H1 (cell line): ENCODE measurements around the gene MAGI1. TPM values are rescaled to one million over a fixed set of nuclear protein-coding genes. Genes with fewer than 3 reads are reported as not detected.

Experiments
- CTCF ChIA-PET: fragments of 300-600 bp; sonication (Branson Sonifier 250); formaldehyde crosslinking; loops from one replicate; lab custom pipeline; 2021; ENCODE audit not compliant: partially characterized antibody; lab: Charles Lee
- POLR2A ChIA-PET: fragments of 300-600 bp; sonication (Branson Sonifier 250); formaldehyde crosslinking; loops from one replicate; lab custom pipeline; 2021; ENCODE audit warnings: inconsistent platforms; ENCODE audit not compliant: partially characterized antibody; lab: Charles Lee
- DNase-seq, 2 experiments: peaks; one replicate each; pipeline versions ENCODE4 v3.0.0 to v3.0.0-alpha.2; 2010 to 2022; ENCODE audit warnings: low spot score in 2 of 2, low read depth in 1 of 2, mixed read lengths in 1 of 2
- FAIRE-seq: peaks from 2 replicates; lab custom pipeline; 2011; peaks lifted over from hg19 to GRCh38; lab: Jason Lieb, UNC
- H2AFZ ChIP-seq: 2 replicates; pipeline ENCODE4 v1.8.1; 2012; ENCODE audit warnings: low read length, inconsistent platforms
- H2AK5ac ChIP-seq: 2 replicates; pipeline ENCODE4 v1.6.1; 2013; ENCODE audit warnings: low read depth, low read length
- H2BK120ac ChIP-seq: replicated peaks from 2 replicates; pipeline ENCODE3; 2013; ENCODE audit warnings: low read depth, low read length, inconsistent platforms
- H2BK12ac ChIP-seq: 2 replicates; pipeline ENCODE4 v1.6.1; 2013; ENCODE audit warnings: low read depth, low read length
- H2BK15ac ChIP-seq: 2 replicates; pipeline ENCODE4 v1.6.1; 2013; ENCODE audit warnings: low read length
- H2BK20ac ChIP-seq: 2 replicates; pipeline ENCODE4 v1.6.1; 2013; ENCODE audit warnings: low read length
- H2BK5ac ChIP-seq: 2 replicates; pipeline ENCODE4 v1.6.1; 2013; ENCODE audit warnings: low read depth, low read length
- H3K14ac ChIP-seq: 2 replicates; pipeline ENCODE4 v1.6.1; 2013; ENCODE audit warnings: inconsistent platforms; ENCODE audit not compliant: insufficient read length
- H3K18ac ChIP-seq: 2 replicates; pipeline ENCODE4 v1.6.1; 2013; ENCODE audit warnings: low read length; ENCODE audit errors: extremely low read depth
- H3K23ac ChIP-seq: 2 replicates; pipeline ENCODE4 v1.6.1; 2013; ENCODE audit warnings: inconsistent platforms; ENCODE audit not compliant: insufficient read length
- H3K23me2 ChIP-seq: 2 replicates; pipeline ENCODE4 v1.6.1; 2013; ENCODE audit warnings: low read depth, low read length
- H3K27ac ChIP-seq: 2 replicates; pipeline ENCODE4 v1.6.1; 2011; ENCODE audit warnings: low read depth, low read length, inconsistent platforms
- H3K27me3 ChIP-seq, 4 experiments: replicated peaks in 1 of 4; 1 replicate in 1 of 4; 2 replicates in 3 of 4; pipeline versions ENCODE4 v1.6.1 to v1.8.1; 2011 to 2013; ENCODE audit warnings: low read length in 3 of 4, mild to moderate bottlenecking in 3 of 4, inconsistent platforms in 2 of 4, mixed read lengths in 2 of 4, moderate library complexity in 1 of 4; ENCODE audit not compliant: control insufficient read depth in 3 of 4, insufficient read depth in 3 of 4; ENCODE audit errors: extremely low read depth in 1 of 4
- H3K36me3 ChIP-seq, 4 experiments: 2 replicates each; pipeline versions ENCODE4 v1.6.1 to v1.8.1; 2011 to 2013; ENCODE audit warnings: mild to moderate bottlenecking in 4 of 4, low read length in 3 of 4, moderate library complexity in 2 of 4, control low read depth in 1 of 4, inconsistent platforms in 1 of 4; ENCODE audit not compliant: insufficient read depth in 4 of 4, control insufficient read depth in 2 of 4
- H3K4ac ChIP-seq: replicated peaks from 2 replicates; pipeline ENCODE3; 2013; ENCODE audit warnings: low read length, low read depth, mixed read lengths, inconsistent platforms; ENCODE audit not compliant: insufficient read length
- H3K4me1 ChIP-seq, 4 experiments: replicated peaks in 1 of 4; 1 replicate in 1 of 4; 2 replicates in 3 of 4; pipeline versions ENCODE4 v1.6.1 to v1.8.1; 2011 to 2013; ENCODE audit warnings: low read length in 3 of 4, inconsistent platforms in 2 of 4, mixed read lengths in 1 of 4; ENCODE audit not compliant: insufficient read depth in 4 of 4, control insufficient read depth in 3 of 4
- H3K4me2 ChIP-seq, 2 experiments: 2 replicates each; pipeline versions ENCODE4 v1.6.1 to v1.8.1; 2011 to 2013; ENCODE audit warnings: low read depth in 2 of 2, low read length in 2 of 2, control low read depth in 1 of 2, inconsistent platforms in 1 of 2, mild to moderate bottlenecking in 1 of 2; ENCODE audit not compliant: insufficient read depth in 1 of 2
- H3K4me3 ChIP-seq, 4 experiments: fragments of 200-600, 300-600 bp in 1 of 4; sonication (generic), shearing (Covaris generic), sonication (Bioruptor Twin) in 1 of 4; 2 replicates each; pipeline versions ENCODE4 v1.5.1 to v1.8.1; 2011 to 2016; ENCODE audit warnings: low read length in 4 of 4, low read depth in 3 of 4, control low read depth in 2 of 4, inconsistent platforms in 2 of 4, mild to moderate bottlenecking in 2 of 4, mixed read lengths in 1 of 4, moderate library complexity in 1 of 4; ENCODE audit not compliant: insufficient read depth in 2 of 4; ENCODE audit errors: extremely low read depth in 1 of 4
- H3K56ac ChIP-seq: replicated peaks from 2 replicates; pipeline ENCODE3; 2013; ENCODE audit warnings: low read depth, mild to moderate bottlenecking, mixed read lengths, low read length, inconsistent platforms; ENCODE audit not compliant: insufficient read length
- H3K79me1 ChIP-seq: 2 replicates; pipeline ENCODE4 v1.6.1; 2013; ENCODE audit warnings: low read depth, low read length, control low read depth
- H3K79me2 ChIP-seq, 2 experiments: 2 replicates each; pipeline versions ENCODE4 v1.6.1 to v1.8.1; 2012 to 2013; ENCODE audit warnings: low read length in 2 of 2, mild to moderate bottlenecking in 2 of 2, inconsistent platforms in 1 of 2; ENCODE audit not compliant: insufficient read depth in 2 of 2, control insufficient read depth in 1 of 2
- H3K9ac ChIP-seq, 4 experiments: replicated peaks in 1 of 4; 1 replicate in 1 of 4; 2 replicates in 3 of 4; pipeline versions ENCODE4 v1.6.1 to v1.8.1; 2011 to 2013; ENCODE audit warnings: low read depth in 3 of 4, low read length in 3 of 4, control low read depth in 2 of 4, mild to moderate bottlenecking in 2 of 4, moderate library complexity in 2 of 4, inconsistent platforms in 1 of 4; ENCODE audit errors: extremely low read depth in 1 of 4
- H3K9me3 ChIP-seq, 2 experiments: 2 replicates each; pipeline versions ENCODE4 v1.6.1 to v1.8.1; 2012 to 2013; ENCODE audit warnings: mild to moderate bottlenecking in 2 of 2, moderate library complexity in 2 of 2, control low read depth in 1 of 2, inconsistent platforms in 1 of 2, low read depth in 1 of 2, low read length in 1 of 2, mixed read lengths in 1 of 2; ENCODE audit not compliant: insufficient read depth in 2 of 2
- H4K20me1 ChIP-seq, 2 experiments: replicated peaks in 1 of 2; 2 replicates each; pipeline versions ENCODE3 to v1.8.1; 2011 to 2013; ENCODE audit warnings: inconsistent platforms in 2 of 2, low read length in 2 of 2, mild to moderate bottlenecking in 1 of 2; ENCODE audit not compliant: insufficient read depth in 2 of 2, control insufficient read depth in 1 of 2
- H4K5ac ChIP-seq: 2 replicates; pipeline ENCODE4 v1.6.1; 2013; ENCODE audit warnings: low read length, low read depth, mixed read lengths, inconsistent platforms; ENCODE audit not compliant: insufficient read length
- H4K8ac ChIP-seq: 2 replicates; pipeline ENCODE4 v1.8.0; 2013; ENCODE audit warnings: mild to moderate bottlenecking, moderate library complexity, low read length, inconsistent platforms; ENCODE audit not compliant: insufficient read depth; ENCODE audit errors: extremely low read depth
- H4K91ac ChIP-seq: replicated peaks from 2 replicates; pipeline ENCODE3; 2013; ENCODE audit warnings: low read length, mixed read lengths, inconsistent platforms; ENCODE audit not compliant: insufficient read length
- CBX5 ChIP-seq: fragments of 300-800, 300-1000 bp; sonication (generic); IDR thresholded peaks from 2 replicates; pipeline ENCODE4 v1.7.1; 2016; ENCODE audit warnings: antibody characterized with exemption, low read length, low read depth
- GABPA ChIP-seq: IDR thresholded peaks from 2 replicates; pipeline ENCODE4 v1.6.1; 2011; ENCODE audit warnings: mild to moderate bottlenecking, low read length, moderate library complexity, borderline replicate concordance; ENCODE audit not compliant: insufficient read depth
- POU5F1 ChIP-seq: IDR thresholded peaks from 2 replicates; pipeline ENCODE4 v1.6.1; 2011; ENCODE audit warnings: low read depth, mild to moderate bottlenecking, low read length, moderate library complexity
- SP1 ChIP-seq: IDR thresholded peaks from 2 replicates; pipeline ENCODE4 v1.6.1; 2011; ENCODE audit warnings: low read depth, low read length
- SUZ12 ChIP-seq: fragments of 200-600 bp; sonication (generic); IDR thresholded peaks from 2 replicates; pipeline ENCODE4 v1.6.1; 2012; ENCODE audit warnings: mild to moderate bottlenecking, inconsistent platforms, low read length, moderate library complexity, mixed read lengths
- whole genome bisulfite sequencing, 2 experiments: shearing (Covaris generic) in 1 of 2; methylation state at CpG; one replicate each; pipeline versions ENCODE4 v1.1.6 to v1.1.7; 2013 to 2015; ENCODE audit warnings: low lambda C conversion rate in 2 of 2, mixed read lengths in 2 of 2, inconsistent platforms in 1 of 2, low coverage in 1 of 2, missing lambda C conversion rate in 1 of 2; ENCODE audit not compliant: insufficient replicate concordance in 2 of 2, insufficient coverage in 1 of 2, insufficient read length in 1 of 2; ENCODE audit errors: extremely low coverage in 1 of 2, missing lambda C conversion rate in 1 of 2; 5-methylcytosine and 5-hydroxymethylcytosine counted together
- polyA plus RNA-seq, 7 experiments: library from polyadenylated mRNA; depleted of rRNA in 3 of 7; stranded (reverse) in 5 of 7; unstranded in 2 of 7; fragments of >200 nt in 5 of 7; fragments of 200-250 nt in 2 of 7; gene quantifications; 1 replicate in 5 of 7; 2 replicates in 1 of 7; 4 replicates in 1 of 7; pipeline versions ENCODE4 v1.2.1 to v1.2.3, GENCODE V29; 2011 to 2013; ENCODE audit warnings: missing spikeins in 2 of 7, mixed read lengths in 2 of 7
- total RNA-seq: library from RNA; stranded (reverse); fragmentation: NEBNext Ultra II Directional; extraction: Animal tissue kit (Norgen Biotek cat#: 25700); gene quantifications from 2 replicates; pipeline ENCODE4 v1.2.1, GENCODE V29; 2021

The MAGI1 gene
- total and polyA plus RNA-seq, 2 of the 8 experiments (the other 6 are each of a cell fraction or from before 2014, with no cell fraction given): 19.8 to 78.0 TPM

DNA sequence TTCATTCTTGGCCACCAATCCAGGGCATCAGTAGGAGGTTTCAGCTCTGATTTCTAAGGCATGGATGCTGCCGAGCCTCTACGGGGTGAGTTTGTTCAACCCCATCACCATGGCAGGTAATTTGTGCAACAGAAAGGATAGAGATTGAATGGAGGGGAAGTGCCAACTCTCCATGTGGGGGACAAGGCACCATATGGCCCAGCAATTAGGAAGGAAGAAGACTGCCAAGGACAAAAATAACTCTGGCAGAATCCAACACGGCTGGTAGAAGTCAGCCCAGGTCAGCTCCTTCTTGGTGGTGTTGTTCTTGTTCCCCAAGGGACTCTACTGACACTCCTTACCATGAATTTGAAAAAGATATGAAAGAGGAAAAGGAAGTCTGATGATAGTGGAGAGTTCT, 503.9 kb downstream of the MAGI1 start:
- no peak overlapping the region for H2AFZ ChIP-seq
- DNase-seq (no peak), FAIRE-seq (no peak)
- POLR2A ChIA-PET: interaction anchor here (0.8 to 1.6 kb wide), 2 partner anchors 13 to 26 kb away, joined by 3 to 4 read pairs; no protein-coding TSS in a partner anchor
- CTCF ChIA-PET: interaction anchor here (0.6 to 2.2 kb wide), 4 partner anchors 14 to 149 kb away, joined by 3 to 6 read pairs (median 4); no protein-coding TSS in a partner anchor
- peaks cover 13 to 86% of the 10 kb centered on the region in 2 experiments for H3K79me2 ChIP-seq
- H3K27me3 ChIP-seq: peaks cover 0 to 6% (median 0%) of the 10 kb centered on the region in 4 experiments; a peak in 1 of 7 replicates
- no peak overlapping the region for H3K23ac ChIP-seq
- no peak overlapping the region for H3K4me3 ChIP-seq
- H2AK5ac ChIP-seq: no peak overlapping the region
- H4K20me1 ChIP-seq: peaks cover 0 to 6% of the 10 kb centered on the region in 2 experiments
- H3K4ac ChIP-seq: no peak overlapping the region
- no peak overlapping the region for H2BK120ac ChIP-seq
- H3K56ac ChIP-seq: no peak overlapping the region
- no peak overlapping the region for H3K4me2 ChIP-seq
- peaks cover 9% of the 10 kb centered on the region; the same call in 1 of the 2 replicates for H3K23me2 ChIP-seq
- peaks cover 0 to 4% of the 10 kb centered on the region in 2 experiments; a peak in 1 of 4 replicates for H3K9me3 ChIP-seq
- no peak overlapping the region for H2BK15ac ChIP-seq
- 85% methylated on average over 3 of the region's 3 CpGs; no CpG with 5 or more reads in 1 of the 2 experiments for WGBS, 2 experiments
- peaks cover 6 to 14% (median 12%) of the 10 kb centered on the region in 4 experiments for H3K4me1 ChIP-seq
- H2BK5ac ChIP-seq: no peak overlapping the region
- no peak overlapping the region for H4K91ac ChIP-seq
- H3K18ac ChIP-seq: no peak overlapping the region
- no peaks in the 10 kb centered on the region for H3K36me3 ChIP-seq
- H3K79me1 ChIP-seq: peaks cover 7% of the 10 kb centered on the region
- no peak overlapping the region for H3K9ac ChIP-seq
- no peak overlapping the region for H4K8ac ChIP-seq
- no peak overlapping the region for H2BK20ac ChIP-seq
- H3K14ac ChIP-seq: no peak overlapping the region
- H2BK12ac ChIP-seq: no peak overlapping the region
- H3K27ac ChIP-seq: no peak overlapping the region
- H4K5ac ChIP-seq: no peak overlapping the region
- no peak for TF ChIP-seq SP1
- TF ChIP-seq GABPA: no peak
- no peak for TF ChIP-seq POU5F1
- TF ChIP-seq SUZ12: no peak
- TF ChIP-seq CBX5: no peak
